Parathyroid adenoma (tissue), 2 donors: Measurements from ENCODE around the gene RBM24.

Experiments used
- H2AFZ ChIP-seq: fragments of 300-600 bp; sonication (generic); one replicate; pipeline ENCODE4 v1.7.0; 2017; ENCODE audit warnings: antibody characterized with exemption, mild to moderate bottlenecking
- H3K27ac ChIP-seq: fragments of 300-600 bp; sonication (generic); one replicate; pipeline ENCODE4 v1.7.0; 2017
- H3K27me3 ChIP-seq: fragments of 300-600 bp; sonication (generic); one replicate; pipeline ENCODE4 v1.7.0; 2017; ENCODE audit warnings: low read length; ENCODE audit not compliant: control insufficient read depth, insufficient read depth
- H3K36me3 ChIP-seq: fragments of 300-600 bp; sonication (generic); one replicate; pipeline ENCODE4 v1.7.0; 2017; ENCODE audit warnings: low read length; ENCODE audit not compliant: control insufficient read depth, insufficient read depth
- H3K4me1 ChIP-seq: fragments of 300-600 bp; sonication (generic); one replicate; pipeline ENCODE4 v1.7.0; 2017; ENCODE audit warnings: control low read depth
- H3K4me2 ChIP-seq: fragments of 300-600 bp; sonication (generic); one replicate; pipeline ENCODE4 v1.7.0; 2017; ENCODE audit warnings: low read length
- H3K4me3 ChIP-seq: fragments of 300-600 bp; sonication (generic); one replicate; pipeline ENCODE4 v1.7.0; 2017; ENCODE audit warnings: low read depth, low read length
- H3K79me2 ChIP-seq: fragments of 300-600 bp; sonication (generic); one replicate; pipeline ENCODE4 v1.7.0; 2017; ENCODE audit warnings: control low read depth
- H3K9ac ChIP-seq: fragments of 300-600 bp; sonication (generic); one replicate; pipeline ENCODE4 v1.7.0; 2017; ENCODE audit warnings: mild to moderate bottlenecking
- H3K9me3 ChIP-seq: fragments of 300-600 bp; sonication (generic); one replicate; pipeline ENCODE4 v1.7.0; 2017; ENCODE audit warnings: low read length; ENCODE audit not compliant: control insufficient read depth
- CTCF ChIP-seq: fragments of 300-600 bp; sonication (generic); IDR thresholded peaks from one replicate; pipeline ENCODE4 v1.7.0; 2017; ENCODE audit warnings: antibody characterized with exemption, mild to moderate bottlenecking
- donor health status: primary hyperparathyroidism.

Gene RBM24

GRCh38 chr6:17281100-17281496, at the start of gene RBM24:
RBM24 (plus strand) TSS chr6:17281361; CDS start chr6:17281582, 221 bp downstream.
- H3K9me3 ChIP-seq: no peaks in the 10 kb centered on the region
- H3K4me3 ChIP-seq: peak within 1 kb of the TSS; percentile 66
- no peaks in the 10 kb centered on the region for H3K79me2 ChIP-seq
- peak within 1 kb of the TSS; percentile 98 for H3K4me2 ChIP-seq
- H3K36me3 ChIP-seq: no peaks in the 10 kb centered on the region
- no peaks in the 10 kb centered on the region for H3K27me3 ChIP-seq
- no peaks in the 10 kb centered on the region for H3K4me1 ChIP-seq
- no peak within 1 kb of the TSS for H3K9ac ChIP-seq
- no peak within 1 kb of the TSS for H3K27ac ChIP-seq
- H2AFZ ChIP-seq: peak within 1 kb of the TSS; percentile 93
- peak; percentile 22 for TF ChIP-seq CTCF

- Histone ChIP-seq H3K4me1 (no peaks in the 10 kb centered on the region), H3K36me3 (no peaks in the 10 kb centered on the region), H3K4me2 (no peak overlapping the region), H3K4me3 (no peak overlapping the region), H3K27ac (no peak overlapping the region), H3K79me2 (no peaks in the 10 kb centered on the region), H3K9ac (no peak overlapping the region), H3K27me3 (no peaks in the 10 kb centered on the region), H2AFZ (no peak overlapping the region), H3K9me3 (no peaks in the 10 kb centered on the region)
- no peak for TF ChIP-seq CTCF
These were observed 47.6 kb upstream of the RBM24 start for GRCh38 chr6:17233531-17233930.

GRCh38 chr6:17237246-17237645, 43.9 kb upstream of the RBM24 start:
- Histone ChIP-seq H2AFZ (no peak overlapping the region), H3K27me3 (no peaks in the 10 kb centered on the region), H3K36me3 (no peaks in the 10 kb centered on the region), H3K4me1 (no peaks in the 10 kb centered on the region), H3K4me3 (no peak overlapping the region), H3K27ac (no peak overlapping the region), H3K4me2 (no peak overlapping the region), H3K79me2 (no peaks in the 10 kb centered on the region), H3K9ac (no peak overlapping the region), H3K9me3 (no peaks in the 10 kb centered on the region)
- no peak for TF ChIP-seq CTCF

GRCh38 chr6:17239260-17239659, 41.9 kb upstream of the RBM24 start:
- Histone ChIP-seq H3K9me3 (no peaks in the 10 kb centered on the region), H3K27me3 (no peaks in the 10 kb centered on the region), H2AFZ (no peak overlapping the region), H3K36me3 (no peaks in the 10 kb centered on the region), H3K4me3 (no peak overlapping the region), H3K4me2 (no peak overlapping the region), H3K9ac (no peak overlapping the region), H3K27ac (no peak overlapping the region), H3K79me2 (no peaks in the 10 kb centered on the region), H3K4me1 (no peaks in the 10 kb centered on the region)
- no peak for TF ChIP-seq CTCF

- no peaks in the 10 kb centered on the region for H3K4me1 ChIP-seq
- no peak overlapping the region for H3K9ac ChIP-seq
- no peaks in the 10 kb centered on the region for H3K79me2 ChIP-seq
- no peaks in the 10 kb centered on the region for H3K36me3 ChIP-seq
- no peak overlapping the region for H2AFZ ChIP-seq
- H3K4me2 ChIP-seq: no peak overlapping the region
- H3K9me3 ChIP-seq: no peaks in the 10 kb centered on the region
- H3K27ac ChIP-seq: no peak overlapping the region
- no peak for TF ChIP-seq CTCF
- H3K4me3 ChIP-seq: no peak overlapping the region
- no peaks in the 10 kb centered on the region for H3K27me3 ChIP-seq
These were observed 40.2 kb upstream of the RBM24 start for GRCh38 chr6:17240803-17241500.
